Measurements from ENCODE around the gene AFAP1.

- TF ChIP-seq GATA2 (IDR thresholded peaks at IDR 0.05; ENCODE audit: low read depth, low read length) = no peak
- TF ChIP-seq GATA3 (IDR thresholded peaks at IDR 0.05; ENCODE audit: low read depth, low read length) = no peak
Measured at GRCh38 chr4:7824218-7824617, 115.4 kb downstream of the AFAP1 start.

Data from SH-SY5Y (cell line).